Stromal cell of bone marrow (primary cell): Measurements from ENCODE around the gene AKAP7.
"Not testable (repeated sequence)": the region's sequence is repeated elsewhere in the genome, so short reads cannot be mapped to it uniquely, and the experiment has no call there.

Experiments
- DNase-seq: peaks from one replicate; pipeline ENCODE4 v3.0.0-alpha.2; 2012; ENCODE audit warnings: low read depth

Gene AKAP7

DNA sequence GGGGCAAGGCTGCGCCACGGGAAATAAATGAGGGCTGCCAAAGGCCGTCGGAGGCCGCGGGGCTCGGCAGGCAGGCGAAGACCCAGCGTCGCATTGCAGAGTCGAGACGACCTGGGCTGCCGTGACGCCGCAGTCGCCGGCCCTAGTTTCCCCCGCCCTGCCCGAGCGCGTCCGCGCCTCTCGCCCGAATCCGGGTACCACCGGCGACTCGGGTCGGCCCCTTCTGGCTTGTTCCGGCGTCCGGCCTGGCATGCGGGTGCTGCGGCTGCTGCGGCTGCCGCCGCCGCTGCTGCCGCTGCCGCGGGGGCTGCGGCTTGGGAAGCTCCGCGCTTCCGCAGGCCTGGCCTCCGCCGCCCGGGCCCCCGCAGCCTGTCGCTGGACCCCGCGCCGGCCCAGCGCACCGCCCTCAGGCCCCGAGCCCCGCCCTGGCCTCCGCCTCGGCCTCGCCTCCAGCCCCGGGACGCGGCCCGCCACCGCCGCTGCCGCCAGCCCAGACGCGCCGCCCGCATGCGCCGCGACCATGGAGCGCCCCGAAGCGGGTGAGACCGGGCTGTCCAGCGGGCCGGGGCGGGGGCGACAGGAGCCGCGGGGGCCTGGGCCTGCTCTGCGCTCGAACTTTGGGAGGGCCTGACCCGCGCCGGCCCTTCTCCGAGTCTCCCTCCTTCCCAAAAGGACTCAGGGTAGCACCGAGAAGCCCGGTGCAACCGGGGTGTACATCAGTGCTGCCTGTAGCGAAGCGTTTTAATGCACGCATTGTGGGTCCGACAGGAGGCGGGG is at the start of gene AKAP7:
Gene AKAP7, plus strand, starts transcription at position 224 of the 777 bp plus-strand sequence. Its CDS starts 297 bp downstream, at position 521.
- peak; percentile 28 for DNase-seq

DNA sequence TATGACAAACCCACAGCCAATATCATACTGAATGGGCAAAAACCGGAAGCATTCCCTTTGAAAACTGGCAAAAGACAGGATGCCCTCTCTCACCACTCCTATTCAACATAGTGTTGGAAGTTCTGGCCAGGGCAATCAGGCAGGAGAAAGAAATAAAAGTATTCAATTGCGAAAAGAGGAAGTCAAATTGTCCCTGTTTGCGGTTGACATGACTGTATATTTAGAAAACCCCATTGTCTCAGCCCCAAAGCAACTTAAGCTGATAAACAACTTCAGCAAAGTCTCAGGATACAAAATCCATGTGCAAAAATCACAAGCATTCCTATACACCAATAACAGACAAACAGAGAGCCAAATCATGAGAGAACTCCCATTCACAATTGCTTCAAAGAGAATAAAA is 44.9 kb upstream of the AKAP7 start:
- not testable (repeated sequence) for DNase-seq

DNA sequence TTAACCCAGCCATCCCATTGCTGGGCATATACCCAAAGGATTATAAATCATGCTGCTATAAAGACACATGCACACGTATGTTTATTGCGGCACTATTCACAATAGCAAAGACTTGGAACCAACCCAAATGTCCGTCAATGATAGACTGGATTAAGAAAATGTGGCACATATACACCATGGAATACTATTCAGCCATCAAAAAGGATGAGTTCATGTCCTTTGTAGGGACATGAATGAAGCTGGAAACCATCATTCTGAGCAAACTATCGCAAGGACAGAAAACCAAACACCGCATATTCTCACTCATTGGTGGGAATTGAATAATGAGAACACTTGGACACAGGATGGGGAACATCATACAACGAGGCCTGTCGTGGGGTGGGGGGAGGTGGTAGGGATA is 43.3 kb upstream of the AKAP7 start:
- DNase-seq, result not testable (repeated sequence)

DNA sequence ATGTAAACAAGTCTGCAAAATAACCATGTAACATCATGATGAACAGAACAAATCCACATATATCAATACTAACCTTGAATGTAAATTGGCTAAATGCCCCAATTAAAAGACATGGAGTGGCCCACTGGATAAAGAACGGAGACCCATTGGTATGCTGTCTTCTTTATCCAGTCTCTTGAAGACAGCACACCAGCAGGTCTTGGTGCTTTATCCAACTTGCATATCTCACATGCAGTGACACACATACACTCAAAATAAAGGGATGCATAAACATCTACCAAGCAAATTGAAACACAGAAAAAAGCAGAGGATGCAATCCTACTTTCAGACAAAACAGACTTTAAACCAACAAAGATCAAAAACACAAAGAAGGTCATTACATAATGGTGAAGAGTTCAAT is 41.9 kb upstream of the AKAP7 start:
- no peak for DNase-seq

DNA sequence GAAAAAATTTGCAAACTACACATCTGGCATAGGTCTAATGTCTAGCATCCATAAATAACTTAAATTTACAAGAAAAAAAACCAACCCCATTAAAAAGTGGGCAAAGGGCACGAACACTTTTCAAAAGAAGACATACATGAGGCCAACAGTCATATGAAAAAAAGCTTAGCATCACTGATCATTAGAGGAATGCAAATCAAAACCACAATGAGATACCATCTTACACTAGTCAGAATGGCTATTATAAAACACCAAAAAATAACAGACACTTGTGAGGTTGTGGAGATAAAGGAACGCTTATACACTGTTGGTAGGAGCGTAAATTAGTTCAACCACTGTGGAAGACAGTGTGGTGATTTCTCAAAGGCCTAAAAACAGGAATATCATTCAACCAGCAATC is 38.5 kb upstream of the AKAP7 start:
- no peak for DNase-seq

DNA sequence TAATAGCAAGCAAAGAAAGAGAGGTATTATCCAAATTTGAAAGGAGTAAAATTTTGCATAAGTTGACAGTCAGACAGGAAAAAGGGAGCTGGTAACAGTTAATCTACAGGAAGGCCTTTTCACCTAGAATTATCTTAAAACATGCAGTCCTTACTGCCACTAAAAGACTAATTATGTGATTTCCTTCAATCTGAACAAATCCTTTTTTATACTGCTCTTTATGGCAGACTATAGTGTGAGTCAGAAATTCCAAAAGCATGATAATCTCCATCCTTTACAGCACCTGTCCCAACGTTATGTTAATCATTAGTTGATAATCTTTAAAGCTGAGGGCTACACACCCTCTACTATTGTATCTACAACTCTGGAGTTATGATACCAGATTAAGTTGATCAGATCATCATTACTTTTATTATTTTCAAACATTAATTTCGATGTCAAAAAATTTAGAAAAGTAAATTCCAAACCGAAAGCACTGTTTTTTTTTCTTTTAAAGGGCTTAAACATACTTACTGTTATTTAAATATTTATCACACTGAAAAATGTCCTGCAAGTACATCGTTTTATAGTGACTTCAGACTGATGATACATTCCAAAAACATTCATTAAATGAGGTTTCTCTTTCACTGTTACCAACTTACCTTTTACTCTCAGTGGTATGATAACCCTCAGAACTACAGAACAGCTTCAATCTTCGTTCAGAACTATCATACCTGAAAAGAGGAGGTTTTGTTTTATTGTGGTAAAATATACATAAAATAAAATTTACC is 33.2 kb upstream of the AKAP7 start:
- no peak for DNase-seq

DNA sequence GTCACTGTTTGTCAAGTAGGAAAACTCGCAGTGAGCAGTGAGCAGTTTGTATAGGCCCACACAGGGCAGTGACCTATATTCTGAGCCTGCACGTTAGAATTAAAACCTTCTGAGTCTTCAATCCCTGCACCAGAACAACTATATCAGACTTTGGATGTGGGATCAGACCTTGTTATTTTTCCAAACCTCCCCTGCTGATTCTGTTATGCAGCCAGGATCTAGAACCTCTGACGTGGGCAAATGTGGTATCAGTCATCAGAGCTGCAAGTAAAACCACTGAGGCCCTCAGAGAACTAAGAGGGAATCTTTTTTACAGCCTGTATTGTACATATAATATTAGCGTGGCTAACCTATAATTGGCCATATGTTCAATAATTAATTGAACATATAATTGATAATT is 32.0 kb upstream of the AKAP7 start:
- DNase-seq, result no peak

DNA sequence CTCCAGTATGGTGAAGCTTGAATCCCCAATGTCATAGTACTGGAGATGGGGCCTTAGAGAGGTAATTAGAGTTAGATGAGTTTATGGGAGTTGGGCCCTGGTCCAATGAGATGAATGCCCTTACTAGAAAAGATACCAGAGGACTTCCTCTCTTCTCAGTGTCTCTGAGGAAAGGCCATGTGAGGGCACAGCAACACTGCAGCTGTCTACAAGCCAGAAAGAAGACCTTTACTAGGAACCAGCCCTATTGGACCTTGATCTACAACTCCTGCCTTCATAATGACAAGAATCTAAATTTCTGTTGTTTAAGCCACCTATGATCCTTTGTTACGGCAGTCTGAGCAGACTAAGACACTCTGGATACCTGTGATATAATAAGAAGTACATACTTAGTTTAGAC is 31.4 kb upstream of the AKAP7 start:
- no peak for DNase-seq

DNA sequence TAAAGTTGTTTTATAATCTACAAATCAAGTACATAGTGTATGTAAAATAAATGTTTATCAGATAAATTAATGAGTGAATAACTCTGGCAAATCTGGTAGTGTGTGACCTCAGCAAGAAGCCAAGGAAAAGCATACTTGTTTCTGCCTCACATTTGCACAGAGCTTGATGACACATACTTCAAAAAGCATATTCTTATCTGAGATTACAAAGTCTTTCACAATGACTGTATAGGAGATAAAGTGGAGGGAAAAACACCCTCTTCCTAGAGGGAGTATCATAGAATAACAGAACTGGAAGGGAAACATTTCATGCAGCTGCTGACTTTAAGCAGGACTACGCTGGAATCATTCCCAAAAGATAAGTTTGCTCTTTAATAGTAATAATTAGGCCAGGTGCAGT is 28.1 kb upstream of the AKAP7 start:
- DNase-seq, result no peak

DNA sequence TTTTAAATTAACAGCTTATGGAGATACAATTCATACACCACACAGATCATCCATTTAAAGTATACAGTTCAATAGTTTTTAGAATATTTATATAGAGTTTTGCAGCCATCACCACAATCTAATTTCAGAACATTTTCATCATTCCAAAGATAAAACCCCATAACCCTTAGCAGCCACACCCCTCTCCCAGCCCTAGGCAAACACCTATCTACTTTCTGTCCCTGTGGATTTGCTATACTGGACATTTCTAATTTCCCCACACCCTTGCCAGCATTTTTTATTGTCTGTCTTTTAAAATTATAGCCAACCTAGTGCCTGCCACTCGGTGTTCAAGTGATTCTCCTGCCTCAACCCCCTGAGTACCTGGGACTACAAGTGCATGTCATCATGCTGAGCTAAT is 23.0 kb upstream of the AKAP7 start:
- no peak for DNase-seq

DNA sequence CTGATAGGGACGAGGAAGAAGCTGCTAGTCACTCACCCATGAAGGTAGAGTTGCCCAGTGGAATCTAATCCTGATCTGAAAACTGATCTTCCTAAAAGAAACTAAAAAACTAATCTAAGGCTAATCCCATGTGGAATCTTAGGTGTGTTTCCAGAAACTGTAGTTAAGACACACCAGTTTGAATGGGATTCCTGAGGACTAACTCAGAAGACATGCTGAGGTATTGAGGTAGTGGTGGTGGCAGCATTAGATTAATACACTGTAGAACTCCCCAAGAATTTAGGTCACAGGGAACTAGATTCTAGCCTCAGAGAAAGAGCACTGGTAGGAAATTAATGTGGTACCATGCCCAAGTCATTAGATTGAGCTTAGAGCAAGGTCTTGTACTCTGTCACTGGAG is 19.6 kb upstream of the AKAP7 start:
- DNase-seq, result no peak

DNA sequence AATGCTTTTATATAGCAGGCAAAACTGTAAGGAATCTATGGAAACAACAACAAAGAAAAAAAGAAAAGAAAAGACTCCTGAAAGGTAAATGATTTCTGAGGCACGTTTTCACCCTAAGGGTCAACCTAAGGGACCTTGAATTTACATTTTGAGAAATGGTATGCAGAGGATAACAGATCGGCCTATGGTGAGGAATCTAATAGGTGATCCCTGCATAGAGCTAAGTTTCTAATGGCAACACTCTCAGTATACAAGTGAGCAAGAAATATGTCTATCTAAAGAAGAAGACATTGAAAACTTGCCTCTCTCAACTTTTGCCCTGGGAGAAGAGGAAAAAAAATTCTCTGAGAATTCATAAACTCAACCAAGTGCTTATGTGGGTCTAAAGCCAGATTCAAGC is 18.9 kb upstream of the AKAP7 start:
- no peak for DNase-seq

DNA sequence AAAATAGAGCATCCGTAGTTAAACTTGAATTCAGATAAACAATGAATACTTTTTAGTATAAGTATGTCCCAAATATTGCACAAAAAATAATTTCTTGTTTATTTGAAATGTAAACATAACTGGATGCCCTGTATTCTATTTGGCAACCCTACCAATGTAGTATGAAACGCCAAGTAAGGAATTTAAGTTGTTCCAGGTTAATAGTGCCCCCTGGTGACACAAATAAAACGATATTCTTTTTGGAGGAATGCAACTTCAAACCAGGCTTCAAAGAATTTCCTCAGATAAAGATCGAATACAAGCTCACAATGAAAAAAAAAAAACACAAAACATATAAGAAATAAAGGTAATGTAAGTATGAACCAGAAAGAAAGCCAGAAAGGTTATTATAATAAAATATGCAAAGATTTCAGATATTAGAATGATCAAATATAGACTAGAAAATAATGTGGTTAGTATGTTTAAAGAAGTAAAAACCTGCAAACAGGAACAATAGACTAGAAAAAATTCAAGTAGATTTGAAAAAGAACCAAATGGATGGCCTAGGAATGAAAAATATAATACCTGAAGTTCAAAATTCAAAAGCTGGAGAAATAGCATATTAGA is 18.4 kb upstream of the AKAP7 start:
- peak; percentile 29 for DNase-seq

DNA sequence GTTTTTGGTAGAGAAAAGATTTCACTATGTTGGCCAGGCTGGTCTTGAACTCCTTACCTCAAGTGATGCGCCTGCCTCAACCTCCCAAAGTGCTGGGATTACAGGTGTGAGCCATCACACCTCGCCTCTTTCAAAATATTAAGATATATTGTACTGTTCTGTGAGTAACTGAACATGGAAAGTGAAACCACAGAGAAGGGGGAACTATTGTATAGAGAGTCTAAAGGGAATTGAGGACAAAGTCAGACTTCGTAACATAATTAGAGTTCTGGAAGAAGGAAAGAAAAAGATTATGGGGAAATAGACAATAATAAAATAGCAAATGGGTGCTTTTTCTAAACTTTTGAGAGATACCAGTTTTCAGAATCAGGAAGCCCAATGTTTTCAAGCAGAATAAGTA is 17.4 kb upstream of the AKAP7 start:
- no peak for DNase-seq

DNA sequence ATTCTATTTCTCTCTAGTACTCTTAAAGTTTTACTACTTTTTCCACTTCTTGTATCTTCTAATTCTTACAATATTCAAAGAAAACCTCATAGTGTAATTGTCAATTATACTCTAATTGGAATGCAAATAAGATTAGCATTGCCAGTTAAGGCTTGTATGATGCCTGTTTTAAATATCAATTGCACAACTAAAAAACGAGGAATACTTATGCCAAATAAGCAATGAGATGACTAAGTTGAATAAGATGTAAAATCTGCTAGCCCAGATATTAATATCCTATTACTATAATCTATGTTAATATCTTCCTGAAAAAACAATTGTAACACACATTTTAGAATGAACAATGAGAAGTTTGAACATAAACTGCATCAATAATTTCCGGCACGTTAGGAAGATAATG is 13.3 kb upstream of the AKAP7 start:
- no peak for DNase-seq

DNA sequence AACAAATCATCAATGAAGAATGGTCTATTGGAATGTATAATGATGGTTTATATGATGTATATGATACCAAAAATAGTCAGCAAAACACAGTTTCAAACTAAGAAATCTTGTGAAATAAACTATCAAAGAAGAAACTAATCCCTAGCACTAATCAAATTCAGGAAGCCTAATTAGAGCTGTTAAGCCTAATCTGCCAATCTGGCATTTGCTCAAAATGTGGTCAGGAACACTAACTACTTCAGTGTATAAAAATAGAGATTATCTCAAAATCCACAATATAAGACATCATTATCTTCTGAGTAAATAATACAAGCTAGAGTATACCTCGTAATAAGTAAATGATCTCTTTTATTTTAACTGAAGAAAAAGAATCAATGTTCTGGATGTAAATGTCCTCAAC is 12.8 kb upstream of the AKAP7 start:
- no peak for DNase-seq

DNA sequence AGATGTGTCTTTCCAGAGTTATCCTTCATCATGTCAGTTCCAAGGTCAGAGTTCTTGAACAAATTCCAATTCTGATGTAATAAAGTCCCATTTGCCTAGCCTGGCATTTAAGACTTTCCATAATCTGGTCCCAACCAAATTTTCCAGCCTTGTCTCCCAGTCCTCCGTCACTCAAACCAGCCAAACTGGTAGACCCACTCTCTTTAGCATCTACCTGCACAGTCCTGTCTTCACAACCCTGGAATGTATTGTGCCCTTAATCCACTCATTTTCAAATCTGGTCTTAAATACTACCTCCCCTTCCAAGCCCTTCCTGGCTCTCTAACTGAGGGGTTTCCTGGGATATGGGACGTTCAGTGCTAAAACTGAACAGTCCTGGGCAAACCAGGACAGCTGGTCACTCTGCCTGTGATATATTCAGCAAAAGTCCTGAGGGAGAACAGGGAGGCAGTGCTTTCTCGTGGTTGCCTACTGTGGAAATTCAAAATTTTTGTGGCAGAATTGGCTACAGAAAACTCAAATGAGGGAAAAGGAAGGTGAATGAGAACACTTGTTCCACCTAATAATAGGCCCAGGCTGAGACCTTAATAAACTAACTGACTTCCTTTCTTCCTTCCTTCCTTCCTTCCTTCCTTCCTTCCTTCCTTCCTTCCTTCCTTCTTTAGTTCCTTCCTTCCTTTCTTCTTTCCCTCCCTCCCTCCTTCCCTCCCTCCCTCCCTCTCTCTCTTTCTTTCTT is 10.8 kb upstream of the AKAP7 start:
- DNase-seq, result no peak

DNA sequence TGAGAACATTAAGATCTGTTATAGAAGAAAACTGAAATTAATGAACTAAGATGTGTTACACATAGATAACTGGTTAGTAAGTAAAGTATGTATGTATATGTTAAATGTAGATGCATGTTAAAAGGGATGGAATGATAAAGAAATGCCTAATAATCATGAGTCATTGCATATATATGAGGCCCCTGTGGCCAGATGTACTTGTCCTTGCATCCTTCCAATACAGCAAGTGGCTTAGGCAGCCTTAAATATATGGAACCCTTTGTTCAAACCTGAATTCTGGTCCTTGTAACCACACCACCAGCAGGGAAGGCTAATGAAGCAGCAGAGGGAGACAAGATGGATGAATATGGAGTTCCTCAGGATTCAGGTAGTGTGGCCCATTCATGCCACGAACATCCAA is 9.8 kb upstream of the AKAP7 start:
- DNase-seq, result no peak

DNA sequence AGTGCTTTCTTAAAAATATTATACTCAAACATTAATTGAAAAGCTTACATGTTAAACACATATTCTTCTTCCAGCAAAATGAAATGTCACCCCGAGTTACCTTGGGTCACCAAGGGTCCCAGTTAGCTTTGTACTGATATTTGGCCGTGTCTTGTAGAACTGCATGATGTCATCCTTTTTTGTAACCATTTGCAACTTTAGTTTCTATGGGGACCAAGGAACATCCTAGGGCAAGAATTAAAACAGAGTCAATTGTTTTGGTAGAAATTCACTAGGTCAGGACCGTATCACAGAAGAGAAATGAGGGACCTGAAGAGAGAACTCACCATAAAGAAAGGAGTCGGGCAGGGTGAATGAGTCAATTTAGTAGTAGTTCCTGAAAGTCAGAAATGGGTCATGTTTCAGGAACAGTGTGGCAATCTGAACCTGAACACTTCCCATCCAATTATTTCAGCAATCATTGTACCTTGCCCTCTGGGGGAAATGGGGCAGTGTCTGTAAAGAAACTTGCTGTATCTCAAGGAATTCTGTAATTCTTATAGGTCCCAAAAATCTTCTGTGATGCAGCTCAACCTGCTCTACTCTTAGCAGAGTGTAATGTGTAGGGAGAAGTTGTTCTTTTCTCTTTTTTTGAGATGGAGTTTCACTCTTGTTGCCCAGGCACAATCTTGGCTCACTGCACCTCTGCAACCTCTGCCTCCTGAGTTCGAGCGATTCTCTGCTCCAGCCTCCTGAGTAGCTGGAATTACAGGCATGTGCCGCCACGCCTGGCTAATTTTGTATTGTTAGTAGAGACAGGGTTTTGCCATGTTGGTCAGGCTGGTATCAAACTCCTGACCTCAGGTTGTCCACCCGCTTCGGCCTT is 5.3 kb upstream of the AKAP7 start:
- no peak for DNase-seq

DNA sequence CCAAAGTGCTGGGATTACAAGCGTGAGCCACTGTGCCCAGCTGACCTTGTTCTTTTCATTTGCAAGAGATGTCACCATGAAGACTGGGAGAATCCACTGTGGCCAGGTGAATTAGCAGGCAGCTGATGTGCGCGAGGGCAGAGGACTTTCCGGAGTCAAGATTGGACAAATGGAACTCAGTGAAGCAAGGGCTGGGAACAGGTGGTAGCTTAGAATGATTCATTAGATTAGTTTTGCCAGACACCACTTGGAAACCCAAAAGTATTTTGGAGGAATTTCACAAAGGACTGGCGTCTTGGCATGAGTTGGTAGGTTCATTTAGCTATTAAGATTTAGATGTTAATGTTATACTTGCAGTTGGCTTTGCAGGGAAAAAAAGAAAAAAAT is 4.7 kb upstream of the AKAP7 start:
- DNase-seq, result no peak

DNA sequence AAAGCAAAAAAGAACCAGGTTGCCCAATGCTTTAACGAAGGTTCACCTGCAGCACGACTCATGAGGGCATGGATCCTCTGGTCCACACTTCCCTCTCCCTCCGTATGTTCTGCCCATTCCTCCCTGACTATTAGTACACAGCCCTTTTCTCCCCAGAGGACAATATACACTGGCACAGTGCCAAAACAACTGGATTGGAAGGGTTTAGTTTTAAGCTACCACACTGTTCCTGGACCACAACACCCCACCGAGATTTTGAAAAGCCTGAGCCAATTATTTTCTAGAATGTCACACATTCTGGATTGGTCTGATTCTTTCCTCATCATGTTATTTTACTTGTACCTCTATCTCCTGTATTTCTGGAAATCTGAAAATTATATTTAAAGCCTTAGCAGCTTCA is 2.9 kb upstream of the AKAP7 start:
- no peak for DNase-seq
